HepG2 (cell line): ENCODE data around the gene HTRA2. TPM values are rescaled to one million over a fixed set of nuclear protein-coding genes. Genes with fewer than 3 reads are reported as not detected.

Experiments
- ATAC-seq: fragments of 200-7000 bp; cut with Tn5 transposase; 3 replicates; pipeline ENCODE4 v1.9.1; 2020; ENCODE audit warnings: mild to moderate bottlenecking, moderate library complexity
- BruUV-seq: library from RNA; stranded (reverse); fragments of 400-500 nt; replicated peaks from 2 replicates; lab custom pipeline; 2021; lab: Mats Ljungman, UMichigan
- CTCF ChIA-PET: fragments of 300-600 bp; formaldehyde crosslinking; extraction: SDS; loops from one replicate; lab custom pipeline; 2021; ENCODE audit warnings: low total read pairs, inconsistent platforms, low intra/inter-chr PET ratio; lab: Yijun Ruan, JAX
- POLR2A ChIA-PET: fragments of 350-600 bp; sonication (Branson Sonifier 250); formaldehyde crosslinking; loops from one replicate; lab custom pipeline; 2020; ENCODE audit warnings: antibody characterized with exemption, inconsistent platforms; lab: Yijun Ruan, JAX
- DNase-seq: peaks from one replicate; pipeline ENCODE4 v3.0.0-alpha.2; 2015; ENCODE audit warnings: low spot score
- FAIRE-seq: peaks from 3 replicates; lab custom pipeline; 2011; peaks lifted over from hg19 to GRCh38; lab: Jason Lieb, UNC
- H2AFZ ChIP-seq: one replicate; pipeline ENCODE4 v1.6.1; 2011; ENCODE audit warnings: low read length, inconsistent platforms
- H3K27ac ChIP-seq: fragments of 300-600 bp; 3 replicates; pipeline ENCODE4 v1.8.0; 2011; ENCODE audit warnings: mixed run types, mild to moderate bottlenecking, mixed read lengths, low read length, inconsistent platforms; ENCODE audit not compliant: insufficient read depth; ENCODE audit errors: extremely low read length
- H3K27me3 ChIP-seq, 2 experiments: fragments of 200-600 bp in 1 of 2; 2 replicates in 1 of 2; 3 replicates in 1 of 2; pipeline versions ENCODE4 v1.6.0 to v1.8.0; 2011; ENCODE audit warnings: low read length in 2 of 2, mild to moderate bottlenecking in 2 of 2, moderate library complexity in 2 of 2, inconsistent platforms in 1 of 2; ENCODE audit not compliant: insufficient read depth in 2 of 2, control insufficient read depth in 1 of 2
- H3K36me3 ChIP-seq, 2 experiments: fragments of 200-600 bp in 1 of 2; replicated peaks in 1 of 2; 2 replicates in 1 of 2; 3 replicates in 1 of 2; pipeline versions ENCODE4 v1.5.1 to v1.8.0; 2011; ENCODE audit warnings: low read length in 2 of 2, inconsistent platforms in 1 of 2; ENCODE audit not compliant: insufficient read depth in 2 of 2, control insufficient read depth in 1 of 2
- H3K4me1 ChIP-seq: 2 replicates; pipeline ENCODE4 v1.5.1; 2012; ENCODE audit warnings: low read length, inconsistent platforms; ENCODE audit not compliant: insufficient read depth
- H3K4me2 ChIP-seq: 2 replicates; pipeline ENCODE4 v1.6.0; 2011; ENCODE audit warnings: low read depth, low read length, inconsistent platforms
- H3K4me3 ChIP-seq, 3 experiments: fragments of 200-600 bp in 1 of 3; sonication (generic), shearing (Covaris generic) in 1 of 3; replicated peaks in 1 of 3; 2 replicates each; pipeline ENCODE4 v1.5.1; 2011 to 2016; ENCODE audit warnings: low read length in 3 of 3, inconsistent platforms in 2 of 3, low read depth in 2 of 3, mild to moderate bottlenecking in 2 of 3, control low read depth in 1 of 3, mixed read lengths in 1 of 3; ENCODE audit not compliant: insufficient read depth in 1 of 3
- H3K79me2 ChIP-seq: one replicate; pipeline ENCODE4 v1.6.1; 2011; ENCODE audit warnings: low read length, inconsistent platforms; ENCODE audit not compliant: insufficient read depth
- H3K9ac ChIP-seq: 2 replicates; pipeline ENCODE4 v1.6.0; 2011; ENCODE audit warnings: mild to moderate bottlenecking, low read depth, low read length, inconsistent platforms; ENCODE audit not compliant: insufficient read depth
- H3K9me3 ChIP-seq: 2 replicates; pipeline ENCODE4 v1.5.1; 2012; ENCODE audit warnings: mild to moderate bottlenecking, low read length
- H4K20me1 ChIP-seq: 2 replicates; pipeline ENCODE4 v1.6.0; 2011; ENCODE audit warnings: inconsistent platforms, mild to moderate bottlenecking, low read length, moderate library complexity; ENCODE audit not compliant: insufficient read depth
- GATA4 ChIP-seq: sonication (generic); IDR thresholded peaks from 2 replicates; pipeline ENCODE4 v1.6.1; 2016; ENCODE audit warnings: antibody characterized with exemption, low read depth, borderline replicate concordance
- HOXD1 ChIP-seq: sonication (generic); formaldehyde crosslinking; IDR thresholded peaks from 2 replicates; pipeline ENCODE4 v1.5.0; 2020; ENCODE audit warnings: missing genetic modification reagents
- MTF2 ChIP-seq: sonication (generic); formaldehyde crosslinking; IDR thresholded peaks from 2 replicates; pipeline ENCODE4 v1.5.0; 2020; ENCODE audit warnings: missing genetic modification reagents, borderline replicate concordance
- NCOA2 ChIP-seq: sonication (generic); formaldehyde crosslinking; IDR thresholded peaks from 2 replicates; pipeline ENCODE4 v1.8.0; 2022; ENCODE audit warnings: inconsistent platforms
- PRDM4 ChIP-seq: sonication (generic); formaldehyde crosslinking; IDR thresholded peaks from 2 replicates; pipeline ENCODE4 v1.9.0; 2021; ENCODE audit warnings: missing genetic modification reagents, borderline replicate concordance
- ZNF333 ChIP-seq: sonication (generic); formaldehyde crosslinking; IDR thresholded peaks from 2 replicates; pipeline ENCODE4 v1.4.0; 2020; ENCODE audit warnings: mild to moderate bottlenecking, missing genetic modification reagents, borderline replicate concordance
- ZNF883 ChIP-seq: sonication (generic); formaldehyde crosslinking; IDR thresholded peaks from 2 replicates; pipeline ENCODE4 v1.5.1; 2020; ENCODE audit warnings: mild to moderate bottlenecking, missing genetic modification reagents; ENCODE audit errors: not compliant biosample characterization
- WGBS: methylation state at CpG from one replicate; pipeline ENCODE4 v1.1.6; 2017; ENCODE audit warnings: low lambda C conversion rate; 5-methylcytosine and 5-hydroxymethylcytosine counted together
- in situ Hi-C: cut with HindIII; loops from 2 replicates; pipeline ENCODE4 v1.10.0; 2017; ENCODE audit warnings: low pct_unique_long_range_greater_than_20kb; ENCODE audit not compliant: extremely low pct_ligation_motif_present
- intact Hi-C: fragments of 100-400 bp; cut with micrococcal nuclease; formaldehyde crosslinking; loops from one replicate; pipeline ENCODE4 v1.10.0; 2022; ENCODE audit not compliant: unreplicated experiment
- polyA plus RNA-seq, 8 experiments: library from polyadenylated mRNA; depleted of rRNA in 3 of 8; stranded (reverse) in 7 of 8; unstranded in 1 of 8; fragments of >200 nt; fragmentation: Illumina TruSeq in 4 of 8; extraction: Trizol in 4 of 8; gene quantifications; 2 replicates each; pipeline versions ENCODE4 v1.2.1 to v1.2.3, GENCODE V29; 2011 to 2016; ENCODE audit warnings: low read depth in 4 of 8, missing spikeins in 1 of 8, mixed read lengths in 1 of 8; ENCODE audit not compliant: insufficient read depth in 1 of 8
- total RNA-seq, 5 experiments: library from RNA; depleted of rRNA; stranded (reverse); fragments of >200 nt; fragmentation: Illumina TruSeq; extraction: Trizol; gene quantifications; 2 replicates each; pipeline ENCODE4 v1.2.3, GENCODE V29; 2016; ENCODE audit warnings: low read depth in 1 of 5

The HTRA2 gene
- total and polyA plus RNA-seq, 2 of the 13 experiments (the other 11 are each of a cell fraction or from before 2014, with no cell fraction given): 47.7 to 50.3 TPM

- ChIA-PET POLR2A (interaction anchor here (0.7 to 5.9 kb wide), 6 partner anchors 23 to 74 kb away, joined by 3 to 76 read pairs (median 12); partner anchors contain the start of genes CCDC142, LBX2, PCGF1 and TTC31), CTCF (interaction anchor here (1.2 to 2.4 kb wide), 5 partner anchors 25 to 282 kb away, joined by 4 to 19 read pairs (median 5); partner anchors contain the start of genes CCDC142, PCGF1 and TTC31)
- Histone ChIP-seq H3K9ac (no peak overlapping the region), H3K27me3 (peaks cover 4 to 9% of the 10 kb centered on the region in 2 experiments; a peak in 3 of 5 replicates), H3K4me2 (no peak overlapping the region), H3K9me3 (no peaks in the 10 kb centered on the region), H3K27ac (no peak overlapping the region), H4K20me1 (no peaks in the 10 kb centered on the region), H3K36me3 (peaks cover 15 to 29% of the 10 kb centered on the region in 2 experiments), H3K4me1 (peaks cover 38% of the 10 kb centered on the region), H3K4me3 (no peak overlapping the region), H3K79me2 (peaks cover 30% of the 10 kb centered on the region), H2AFZ (no peak overlapping the region)
- no peak for TF ChIP-seq GATA4
- no peak for TF ChIP-seq MTF2 (CRISPR knock-in tag)
- no peak for TF ChIP-seq ZNF333 (CRISPR knock-in tag)
- TF ChIP-seq NCOA2: no peak
- TF ChIP-seq ZNF883 (CRISPR knock-in tag): no peak
- no peak for TF ChIP-seq PRDM4 (CRISPR knock-in tag)
- no peak for TF ChIP-seq HOXD1 (CRISPR knock-in tag)
- DNase-seq (no peak), FAIRE-seq (no peak), ATAC-seq (no peak)
- 99% methylated on average over 7 of the region's 7 CpGs for WGBS
- BruUV-seq: no TSS peak
- intact Hi-C loops: loop anchor here (1.0 kb wide), 1 partner anchor 198 kb away; no protein-coding TSS in a partner anchor
- in situ Hi-C loops: no loop called here
Measured at GRCh38 chr2:74531666-74532065, 1.9 kb downstream of the HTRA2 start.
